Cerebellar cortex (tissue), 1 donor: ENCODE results near the gene OR8D1.

Source experiments
- DNase-seq: peaks from one replicate; pipeline ENCODE4 v3.0.0-alpha.2; 2015; ENCODE audit warnings: low spot score

The OR8D1 gene

DNA sequence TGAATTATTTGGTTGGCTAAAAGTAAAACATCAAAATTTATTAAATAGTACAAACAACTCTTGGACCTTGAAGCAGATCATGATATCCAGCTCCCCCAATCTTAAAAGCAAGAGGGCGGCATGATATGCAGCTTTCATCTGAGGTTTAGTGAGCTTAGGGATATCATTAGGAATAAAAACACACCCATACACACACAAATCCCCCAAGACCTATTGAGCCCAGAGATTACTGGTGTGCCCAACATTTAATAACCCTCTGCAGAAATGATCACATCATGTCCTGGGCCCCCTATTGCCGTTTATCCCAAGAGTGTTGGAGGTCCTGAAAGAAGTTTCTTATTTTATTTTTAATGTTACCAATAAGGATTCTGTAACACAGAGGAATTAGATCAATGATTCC, at the start of gene OR8D1:
OR8D1 (minus strand) TSS at position 101 of the 400 bp plus-strand sequence. CDS start 3,183 bp downstream, outside the sequence.
- no peak for DNase-seq

DNA sequence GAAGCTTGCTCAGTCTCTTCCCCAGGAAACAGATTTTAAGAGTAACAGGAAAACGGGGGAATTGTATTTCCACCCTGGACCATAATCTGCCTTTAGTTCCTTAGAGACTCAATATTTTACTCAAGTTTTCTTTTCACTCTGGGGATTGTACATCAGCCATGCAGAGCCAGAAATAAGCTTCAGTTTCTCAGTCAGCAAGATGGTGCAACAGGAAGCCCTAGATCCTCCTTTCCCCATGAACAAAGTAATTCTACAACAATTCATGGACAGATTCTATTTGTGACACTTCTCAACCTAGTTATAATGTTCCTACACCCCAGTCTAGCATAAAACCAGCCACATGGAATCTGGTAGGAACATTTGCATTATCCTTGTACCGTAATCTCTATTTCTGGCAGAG, 45.8 kb upstream of the OR8D1 start:
- DNase-seq = no peak

DNA sequence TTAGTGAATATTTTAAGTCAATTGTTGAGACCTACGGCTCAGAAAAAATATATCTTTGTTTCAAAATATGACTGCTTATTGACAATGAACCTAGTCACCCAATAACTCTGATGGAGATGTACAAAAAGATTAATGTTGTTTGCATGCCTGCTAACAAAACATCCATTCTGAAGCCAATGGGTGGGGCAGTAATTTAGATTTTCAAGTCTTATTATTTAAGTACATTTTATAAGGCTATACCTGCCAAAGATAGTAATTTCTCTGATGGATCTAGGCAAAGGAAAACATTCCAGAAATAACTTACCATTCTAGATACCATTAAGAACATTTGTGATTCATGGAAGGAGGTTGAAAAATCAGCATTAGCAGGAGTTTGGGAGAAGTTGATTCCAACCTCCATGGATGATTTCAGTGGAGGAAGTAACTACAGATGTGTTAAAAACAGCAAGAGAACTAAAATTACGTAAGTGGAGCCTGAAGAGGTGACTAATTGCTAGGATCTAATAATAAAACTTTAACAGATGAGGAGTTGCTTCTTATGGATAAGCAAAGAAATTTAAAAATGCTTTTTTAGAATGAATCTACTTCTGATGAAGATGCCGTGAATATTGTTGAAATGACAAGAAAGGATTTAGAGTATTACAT, 32.7 kb upstream of the OR8D1 start:
- no peak for DNase-seq

DNA sequence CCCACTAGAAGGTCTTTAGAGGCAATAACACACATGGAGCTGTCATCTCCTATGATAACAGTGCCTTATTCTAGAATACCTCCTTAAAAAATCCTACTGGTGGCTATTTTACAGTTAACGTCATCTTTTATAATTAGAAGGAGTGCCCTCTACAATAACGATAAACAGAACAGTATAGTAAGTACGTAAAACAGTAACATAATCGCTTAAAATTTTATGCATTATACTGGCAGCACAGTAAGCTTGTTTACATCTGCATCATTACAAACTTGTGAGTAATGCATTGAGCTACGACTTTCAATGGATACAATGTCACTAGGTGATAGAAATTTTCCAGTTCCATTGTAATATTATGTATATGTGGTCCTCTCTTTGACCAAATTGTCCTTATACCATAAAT, 30.6 kb upstream of the OR8D1 start:
- DNase-seq = no peak

DNA sequence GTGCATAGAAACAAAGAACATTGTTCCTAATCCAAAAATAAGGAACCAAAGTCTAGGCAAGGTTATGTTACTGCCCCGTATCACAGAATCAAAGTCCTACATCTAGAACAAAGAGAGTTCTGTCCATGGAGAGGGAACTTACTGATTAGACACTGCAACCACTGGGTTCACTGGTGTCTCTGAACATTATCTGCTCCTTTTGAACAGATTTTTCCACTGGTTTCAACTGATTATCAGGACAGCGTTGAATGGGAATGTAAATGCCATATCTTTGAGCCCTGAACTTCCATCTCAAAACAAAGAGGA, 26.3 kb upstream of the OR8D1 start:
- no peak for DNase-seq

DNA sequence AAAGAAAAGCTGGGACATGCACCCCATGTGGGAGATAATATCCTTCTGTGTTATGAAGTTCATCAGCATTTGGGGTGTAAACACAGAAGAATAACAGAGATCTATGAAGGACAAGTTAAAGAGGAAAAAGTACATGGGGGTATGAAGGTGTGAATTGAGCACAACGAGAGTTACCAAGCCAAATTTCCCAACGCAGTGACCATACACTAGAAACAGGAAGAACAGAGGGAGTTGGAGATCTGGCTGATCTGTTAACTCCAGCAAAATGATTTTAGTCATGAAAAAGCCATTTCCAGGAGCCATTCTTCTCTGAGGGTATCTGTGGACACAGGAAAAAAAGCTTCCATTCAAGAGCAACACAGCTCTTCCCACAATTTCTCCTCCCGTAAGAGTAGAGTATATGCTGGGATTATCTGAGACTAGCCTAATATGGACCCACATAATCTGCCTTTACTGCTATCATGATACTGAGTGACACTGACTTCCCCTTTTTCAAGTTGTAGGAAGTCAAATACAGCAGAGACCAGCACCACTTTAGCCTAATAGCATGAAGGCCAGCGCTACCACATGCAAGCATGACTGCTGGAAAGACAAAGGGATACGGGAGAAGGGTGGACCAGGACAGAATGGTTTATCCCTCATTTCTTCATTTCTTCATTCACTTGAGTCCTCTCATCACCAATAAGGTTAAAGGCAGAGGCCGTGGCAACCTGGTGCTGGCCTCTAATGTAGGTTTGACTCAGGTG, 25.8 kb upstream of the OR8D1 start:
- DNase-seq = no peak

DNA sequence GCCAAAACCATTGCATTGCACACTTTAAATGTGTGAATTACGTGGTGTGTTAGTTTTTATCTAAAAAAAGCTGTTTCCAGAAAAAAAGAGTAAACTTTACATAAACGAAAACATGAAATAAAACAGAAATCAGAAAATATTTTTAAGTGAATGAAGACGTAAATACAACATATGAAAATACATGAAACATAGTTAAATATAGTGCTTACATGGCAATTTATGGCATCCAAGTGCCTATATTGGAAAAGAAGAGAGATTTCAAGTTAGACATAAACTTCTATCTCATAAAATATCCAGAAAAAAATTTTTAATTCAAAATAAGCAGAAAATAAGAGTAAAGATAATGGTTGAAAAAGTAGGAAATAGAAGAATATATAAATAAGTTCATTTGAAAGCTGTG, 18.1 kb upstream of the OR8D1 start:
- no peak for DNase-seq

DNA sequence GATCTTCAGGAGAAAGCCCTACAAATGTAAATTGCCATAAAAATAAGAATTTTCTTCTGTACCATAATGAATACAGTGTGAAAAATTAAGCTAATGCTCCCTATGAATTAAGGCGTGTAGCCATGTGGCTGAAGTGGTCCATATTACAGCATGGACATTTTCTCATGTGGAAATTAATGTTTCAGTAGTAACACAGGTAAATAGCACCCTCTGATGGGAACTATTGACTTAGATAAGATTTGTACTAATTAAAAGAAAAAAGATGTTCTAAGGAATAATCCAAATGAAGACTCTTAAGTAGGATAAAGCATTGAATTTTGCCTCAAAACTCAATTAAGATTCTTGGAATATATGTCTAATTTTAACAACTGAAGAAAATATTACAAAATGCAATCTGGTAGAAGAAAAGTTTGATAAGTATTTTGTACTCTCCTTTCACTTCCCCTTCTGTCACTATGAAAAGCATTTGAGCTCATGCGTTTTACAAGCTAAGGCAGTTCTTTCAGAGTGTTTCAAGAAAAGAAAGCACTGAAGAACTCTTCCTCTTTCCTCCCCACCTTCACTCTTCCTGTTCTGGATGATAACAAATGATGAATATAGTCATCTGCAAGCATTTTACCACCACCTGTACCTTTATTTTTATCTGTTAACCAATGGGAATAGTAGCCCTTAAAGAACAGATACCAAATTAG, 16.2 kb upstream of the OR8D1 start:
- no peak for DNase-seq

DNA sequence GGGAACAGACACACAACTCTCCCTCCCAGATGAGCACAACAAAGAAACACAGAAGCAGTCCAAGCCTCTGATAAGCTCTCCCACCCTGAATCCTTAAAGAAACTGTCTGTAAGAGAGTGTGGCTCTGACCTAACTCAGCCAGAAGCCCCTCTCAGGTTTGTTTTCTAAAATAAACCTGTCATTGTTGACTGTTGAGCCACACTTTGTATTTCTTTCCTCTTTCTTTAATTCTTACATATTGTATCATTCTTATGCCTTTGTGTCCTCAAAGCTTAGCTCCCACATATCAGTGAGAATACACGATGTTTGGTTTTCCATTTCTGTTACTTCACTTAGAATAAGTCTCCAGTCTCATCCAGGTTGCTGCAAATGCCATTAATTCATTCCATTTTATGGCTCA, 14.0 kb upstream of the OR8D1 start:
- DNase-seq = no peak

DNA sequence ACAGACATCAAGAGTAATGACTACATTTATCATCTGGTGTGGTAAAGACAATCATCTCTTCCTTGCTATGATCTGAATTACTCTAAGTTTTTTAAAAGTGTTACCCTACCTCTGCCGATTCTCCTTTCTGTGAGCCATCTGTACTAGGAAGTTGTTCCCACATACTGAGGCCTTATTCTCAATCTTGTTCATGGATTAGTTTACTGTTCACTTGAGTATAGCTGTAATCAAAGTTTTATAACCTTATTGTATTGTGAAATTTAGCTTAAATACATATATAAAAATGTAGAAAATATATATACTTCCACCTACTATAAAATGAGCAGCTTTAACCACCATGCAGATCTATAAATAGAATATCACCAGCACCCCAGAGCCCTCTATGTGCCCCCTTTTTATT, 8.6 kb upstream of the OR8D1 start:
- DNase-seq = no peak

DNA sequence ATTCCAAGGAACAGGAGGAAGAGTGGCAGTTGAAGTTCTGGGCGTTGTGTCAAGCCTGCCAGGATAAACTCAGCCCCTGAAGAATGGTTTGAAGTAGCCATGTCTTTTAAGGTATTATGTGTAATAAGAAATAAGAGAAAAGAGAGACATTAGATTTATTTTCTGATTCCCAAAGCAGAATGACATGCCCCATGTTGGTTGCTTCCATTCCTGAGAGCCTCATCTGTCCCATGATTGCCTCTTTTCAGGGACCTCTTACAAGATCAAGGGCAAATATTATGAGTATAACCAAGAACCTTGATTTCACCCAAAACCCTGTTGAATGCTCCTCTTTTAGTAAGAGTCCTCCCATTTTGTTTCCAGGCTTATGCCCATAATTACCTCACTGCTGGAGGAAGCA, 6.3 kb upstream of the OR8D1 start, which contains the start of gene OR8D2:
OR8D2 (minus strand) TSS at position 101 of the 400 bp plus-strand sequence; CDS start at position 101, 0 bp downstream.
- DNase-seq = no peak

DNA sequence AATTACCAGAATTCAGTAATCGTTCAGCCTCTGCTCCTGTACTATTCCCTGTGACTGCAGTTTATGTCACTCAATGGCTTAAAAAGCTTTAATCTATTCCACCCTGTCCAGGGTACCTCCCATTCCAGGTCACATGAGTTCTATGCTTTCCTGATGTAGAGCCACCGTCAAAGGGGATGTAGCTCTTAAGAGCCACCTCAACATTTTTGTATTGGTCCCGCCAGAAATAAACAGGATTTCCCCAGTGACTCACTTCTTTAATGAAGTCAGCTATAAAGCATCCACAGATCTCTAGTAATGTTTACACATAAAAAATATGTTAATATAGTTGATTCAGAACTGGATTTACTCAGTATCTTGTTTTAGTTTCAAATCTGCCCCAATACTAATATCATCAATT, 1.3 kb upstream of the OR8D1 start:
- no peak for DNase-seq

DNA sequence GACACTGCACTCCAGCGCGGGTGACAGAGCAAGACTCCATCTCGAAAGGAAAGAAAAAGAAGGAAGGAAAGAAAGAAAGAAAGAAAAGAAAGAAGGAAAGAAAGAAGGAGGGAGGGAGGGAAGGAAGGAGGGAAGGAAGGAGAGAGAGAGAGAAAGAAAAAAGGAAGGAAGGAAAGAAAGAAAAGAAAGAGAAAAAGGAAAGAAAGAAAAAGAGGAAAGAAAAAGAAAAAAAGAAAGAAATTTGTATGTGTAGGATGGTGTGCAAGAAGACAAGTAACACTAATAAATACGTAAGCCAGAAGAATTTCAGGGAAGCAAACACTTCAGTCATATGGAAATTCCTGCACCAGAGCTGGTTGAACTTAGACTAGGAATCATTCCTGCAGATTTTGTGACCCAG, 618 bp downstream of the OR8D1 start:
- DNase-seq = no peak

DNA sequence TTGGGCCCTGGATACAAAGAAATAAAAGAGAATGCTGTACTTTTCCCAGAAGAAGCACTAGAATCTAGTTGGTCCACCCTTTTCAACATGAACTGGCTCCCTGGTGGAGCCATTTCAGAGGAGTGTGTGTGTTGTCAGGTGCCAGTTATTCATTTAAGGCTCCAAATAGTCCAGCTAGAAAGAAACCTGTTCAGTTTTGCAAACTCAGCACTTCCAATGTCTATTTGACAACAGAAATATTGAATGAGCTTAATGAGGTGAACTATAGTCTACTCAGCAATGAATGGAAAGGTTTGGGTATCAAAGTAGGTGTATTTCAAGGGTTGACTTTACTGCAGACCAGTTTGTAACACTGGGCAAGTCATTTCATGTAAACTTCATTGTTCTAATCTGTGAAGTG, 2.1 kb downstream of the OR8D1 start:
- no peak for DNase-seq

DNA sequence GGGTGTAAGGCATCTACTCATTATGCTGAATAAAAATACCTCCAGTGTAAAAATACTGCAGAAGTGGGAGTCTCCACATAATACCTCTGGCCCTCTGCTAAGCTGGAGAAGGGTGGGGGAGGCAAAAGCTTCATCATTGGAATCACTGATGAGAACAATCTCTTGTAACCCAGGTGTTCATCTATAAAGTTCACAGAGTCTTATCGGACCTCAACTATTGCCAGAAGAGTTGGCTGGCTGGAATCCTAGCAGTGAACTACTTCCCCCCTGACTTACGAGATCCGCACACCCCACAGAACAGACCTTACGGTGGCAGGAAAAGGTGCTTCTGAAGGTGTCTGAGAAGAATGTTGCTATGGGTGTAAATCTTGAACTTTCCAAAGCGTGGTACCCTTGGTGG, 2.5 kb downstream of the OR8D1 start:
- DNase-seq = no peak

DNA sequence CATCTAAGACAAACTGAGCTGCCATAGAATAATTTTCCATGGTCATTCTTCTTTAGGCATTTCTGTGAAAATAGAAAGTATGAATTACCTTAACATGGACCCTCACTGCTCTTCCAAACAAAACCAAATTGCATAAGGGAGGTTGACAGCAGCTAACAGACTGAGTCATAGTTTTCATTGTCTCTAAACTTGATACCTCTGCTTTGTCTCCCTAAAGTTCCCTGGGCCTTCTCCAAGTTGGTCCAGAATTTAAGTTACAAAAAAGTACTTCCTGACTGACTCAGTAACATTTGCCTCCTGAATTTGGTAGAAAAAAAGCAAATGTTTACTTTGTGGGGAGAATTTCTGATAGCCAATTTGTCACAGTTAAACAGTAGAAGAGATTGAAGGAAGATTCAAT, 3.0 kb downstream of the OR8D1 start:
- no peak for DNase-seq

DNA sequence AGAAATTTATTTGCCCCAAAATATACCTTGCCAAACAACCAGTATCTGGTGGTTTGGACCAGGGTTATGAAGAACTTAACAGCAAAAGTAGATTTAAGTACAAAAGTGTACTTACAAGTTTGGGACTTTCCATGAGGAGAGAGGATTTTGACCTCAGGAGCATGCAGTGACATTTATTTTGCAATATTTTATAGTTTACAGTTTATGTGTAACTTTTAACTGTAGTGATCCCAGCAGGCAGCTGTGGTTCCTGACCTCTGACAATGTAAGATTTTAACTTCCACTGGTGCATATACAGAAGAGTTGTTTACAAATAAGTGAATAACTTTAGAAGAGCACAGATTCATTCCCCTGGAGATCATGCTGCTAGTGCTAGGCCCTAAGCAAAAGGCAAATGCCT, 6.7 kb downstream of the OR8D1 start:
- no peak for DNase-seq

DNA sequence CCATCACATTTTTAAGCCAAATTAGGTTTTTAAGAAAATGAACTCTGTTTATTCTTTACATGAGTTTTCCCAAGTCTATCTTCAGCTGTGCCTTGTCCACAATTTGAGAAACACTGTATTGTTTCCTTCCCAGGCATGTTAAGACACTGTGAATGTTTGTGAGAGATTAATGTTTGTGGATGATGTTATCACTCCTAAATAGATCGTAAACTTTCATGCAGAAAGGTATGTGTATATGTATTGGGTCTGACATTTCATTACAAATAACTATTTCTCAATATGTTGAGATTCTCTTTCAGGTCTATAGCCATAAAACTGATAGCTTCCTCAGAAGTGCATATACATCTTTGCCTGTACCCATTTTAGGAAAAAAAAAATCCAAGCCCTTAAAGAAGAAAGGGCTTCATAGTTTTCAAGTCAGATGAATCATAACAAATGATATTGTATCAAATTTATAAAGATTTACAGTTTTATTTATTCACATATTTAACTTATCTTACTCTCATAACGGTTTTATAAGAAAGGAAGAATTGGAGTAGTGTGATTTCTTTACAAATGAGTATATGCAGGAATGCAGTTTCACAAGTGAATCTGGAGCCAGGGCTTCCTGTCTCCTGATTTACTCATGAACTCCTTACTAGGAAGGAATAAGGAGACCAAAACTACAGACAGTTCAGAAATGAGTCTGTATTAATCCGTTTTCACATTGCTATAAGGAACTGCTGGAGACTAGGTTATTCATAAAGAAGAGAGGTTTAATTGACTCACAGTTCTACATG, 11.2 kb downstream of the OR8D1 start:
- DNase-seq = no peak

DNA sequence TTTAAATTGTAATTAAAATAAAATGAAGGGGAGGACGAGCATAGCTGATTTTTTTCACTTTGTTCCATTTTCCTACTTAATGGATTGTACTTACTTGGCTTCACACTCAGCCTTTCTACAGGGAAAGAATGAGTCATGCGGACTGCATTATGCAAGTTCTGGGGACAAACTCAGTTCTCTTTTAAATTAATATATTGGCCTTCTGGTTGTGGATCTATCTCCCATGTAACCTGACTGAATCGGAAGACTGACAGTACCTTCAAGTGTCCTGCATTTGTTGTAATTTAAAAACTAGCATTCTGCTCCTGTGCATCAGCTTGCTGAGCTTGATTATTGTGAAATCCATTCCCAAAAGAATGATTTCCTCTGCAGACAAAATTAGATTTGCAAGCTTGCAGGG, 12.2 kb downstream of the OR8D1 start:
- DNase-seq = no peak

DNA sequence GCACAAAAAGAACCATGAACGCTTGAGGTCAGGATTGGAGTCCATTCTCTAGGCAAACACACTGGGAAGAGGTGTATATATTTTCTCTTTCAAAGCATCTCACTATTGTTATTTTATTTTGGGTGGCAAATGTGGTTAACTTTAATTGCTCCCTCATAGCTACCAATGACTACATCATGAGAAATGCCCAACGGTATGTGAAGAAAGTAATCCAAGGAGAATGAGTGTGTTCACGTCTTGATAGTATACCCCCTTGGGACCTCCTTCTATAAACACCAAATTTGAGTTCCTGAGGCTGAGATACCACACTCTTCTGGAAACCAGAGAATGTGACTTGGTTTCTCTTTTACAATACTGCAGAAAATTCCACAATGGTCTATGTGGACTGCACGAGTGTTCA, 15.8 kb downstream of the OR8D1 start:
- DNase-seq = no peak

DNA sequence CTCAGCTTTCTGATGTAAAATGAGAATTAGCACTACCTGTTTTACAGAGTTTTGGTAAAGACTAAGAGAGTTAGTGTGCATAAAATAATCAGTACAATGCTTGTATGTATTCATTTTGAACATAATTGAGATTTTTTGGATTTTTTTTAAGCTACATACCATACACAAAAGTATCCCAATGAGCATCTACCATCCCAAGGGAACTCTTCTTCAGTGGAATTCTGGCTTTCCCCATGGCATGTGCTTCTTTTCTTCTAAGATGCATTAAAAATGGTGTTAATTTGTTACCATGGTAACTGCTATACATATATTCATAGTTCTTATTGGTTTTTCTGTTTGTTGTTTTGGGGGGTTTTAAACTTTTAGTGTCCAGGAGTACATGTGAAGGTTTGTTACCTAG, 17.7 kb downstream of the OR8D1 start:
- no peak for DNase-seq

DNA sequence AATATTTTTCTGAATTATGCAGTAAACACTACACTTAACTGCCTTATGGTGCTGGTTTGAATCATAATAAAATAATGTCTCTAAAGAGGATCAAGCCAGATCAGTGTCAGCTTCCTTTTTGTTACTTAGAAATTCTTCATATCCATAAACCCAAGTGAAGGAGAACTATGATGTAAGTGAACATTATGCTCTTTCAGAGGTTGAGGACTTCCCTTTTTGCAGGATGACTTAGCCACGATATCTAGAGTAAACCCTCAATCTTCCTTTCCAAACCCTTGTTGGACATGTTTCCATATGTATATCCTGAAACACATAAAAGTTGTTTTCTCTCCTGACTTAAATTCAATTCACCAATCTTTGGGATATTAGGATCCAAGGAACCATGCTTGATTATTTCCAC, 19.1 kb downstream of the OR8D1 start:
- DNase-seq = no peak
